Stimulated activated naive B cell treated with anti-CD40 and anti-IgM and Interleukin-4, amounts not matched to agents 10 μg/mL and 1 μg/mL and 100 μg/mL, for 72 hours (primary cell): Measurements from ENCODE around the gene RAB40C.

Experiments
- ATAC-seq, 2 donors: fragments of 150-1000 bp; cut with Tn5 transposase; replicated peaks; 2 replicates each; pipeline ENCODE4 v1.10.0; 2021; ENCODE audit warnings: moderate library complexity in 1 of 2
- DNase-seq: peaks from one replicate; pipeline ENCODE4 v3.0.0; 2021
- H3K27ac Mint-ChIP-seq: one replicate; pipeline ENCODE4 v1.8.0; 2022; ENCODE audit warnings: mild to moderate bottlenecking, mixed read lengths
- H3K27me3 Mint-ChIP-seq, 2 donors: one replicate each; pipeline ENCODE4 v1.8.0; 2022; ENCODE audit warnings: mixed read lengths in 2 of 2
- H3K36me3 Mint-ChIP-seq, 2 donors: one replicate each; pipeline ENCODE4 v1.8.0; 2022; ENCODE audit warnings: mixed read lengths in 2 of 2, mild to moderate bottlenecking in 1 of 2
- H3K4me1 Mint-ChIP-seq, 2 donors: one replicate each; pipeline ENCODE4 v1.8.0; 2022; ENCODE audit warnings: mixed read lengths in 2 of 2, mild to moderate bottlenecking in 1 of 2
- H3K4me3 Mint-ChIP-seq, 2 donors: one replicate each; pipeline ENCODE4 v1.8.0; 2022; ENCODE audit warnings: mild to moderate bottlenecking in 2 of 2, mixed read lengths in 2 of 2, moderate library complexity in 1 of 2
- H3K9me3 Mint-ChIP-seq, 2 donors: one replicate each; pipeline ENCODE4 v1.8.0; 2022; ENCODE audit warnings: mixed read lengths in 2 of 2, mild to moderate bottlenecking in 1 of 2

Gene RAB40C

GRCh38 chr16:629833-630248 is 40.0 kb downstream of the RAB40C start:
- ATAC-seq (no peak), DNase-seq (no peak)
- Mint-ChIP-seq H3K27ac (peak overlapping the region; percentile 67), H3K36me3 (peaks cover 11 to 15% of the 10 kb centered on the region in 2 donors), H3K4me1 (peaks cover 3 to 6% of the 10 kb centered on the region in 2 donors), H3K27me3 (no peaks in the 10 kb centered on the region), H3K4me3 (no peak overlapping the region), H3K9me3 (no peaks in the 10 kb centered on the region)

GRCh38 chr16:630249-630814 is 40.5 kb downstream of the RAB40C start:
- H3K4me1 Mint-ChIP-seq = peaks cover 6 to 10% of the 10 kb centered on the region in 2 donors
- peaks cover 11 to 15% of the 10 kb centered on the region in 2 donors for H3K36me3 Mint-ChIP-seq
- no peak for ATAC-seq
- DNase-seq = no peak
- H3K27ac Mint-ChIP-seq = no peak overlapping the region
- H3K4me3 Mint-ChIP-seq = no peak overlapping the region
- H3K27me3 Mint-ChIP-seq = no peaks in the 10 kb centered on the region
- H3K9me3 Mint-ChIP-seq = no peaks in the 10 kb centered on the region

GRCh38 chr16:630815-631405 is 41.0 kb downstream of the RAB40C start, which contains the start of gene WFIKKN1:
Gene WFIKKN1, plus strand, starts transcription at chr16:630985. Its CDS starts 269 bp downstream, at chr16:631254.
- Mint-ChIP-seq H3K9me3 (no peaks in the 10 kb centered on the region), H3K4me3 (peak within 1 kb of the TSS in 1 of 2 donors; percentile 28), H3K4me1 (peaks cover 6 to 10% of the 10 kb centered on the region in 2 donors), H3K27ac (peak within 1 kb of the TSS; percentile 67), H3K36me3 (peaks cover 11 to 15% of the 10 kb centered on the region in 2 donors), H3K27me3 (no peaks in the 10 kb centered on the region)
- DNase-seq = no peak
- ATAC-seq = no peak

GRCh38 chr16:631808-632358 is 42.0 kb downstream of the RAB40C start:
- Mint-ChIP-seq H3K27ac (peak overlapping the region; percentile 57), H3K4me3 (peak overlapping the region in 1 of 2 donors; percentile 28), H3K4me1 (peaks cover 13 to 18% of the 10 kb centered on the region in 2 donors), H3K9me3 (peaks cover 0 to 2% of the 10 kb centered on the region in 2 donors), H3K36me3 (peaks cover 13% of the 10 kb centered on the region in 2 donors), H3K27me3 (peaks cover 5% of the 10 kb centered on the region in 2 donors)
- no peak for DNase-seq
- no peak for ATAC-seq

GRCh38 chr16:632486-633335 is 42.8 kb downstream of the RAB40C start:
- Mint-ChIP-seq H3K4me1 (peaks cover 15 to 18% of the 10 kb centered on the region in 2 donors), H3K36me3 (peaks cover 7 to 13% of the 10 kb centered on the region in 2 donors), H3K9me3 (peaks cover 0 to 2% of the 10 kb centered on the region in 2 donors), H3K27ac (no peak overlapping the region), H3K4me3 (no peak overlapping the region), H3K27me3 (peaks cover 5 to 6% of the 10 kb centered on the region in 2 donors)
- ATAC-seq (no peak), DNase-seq (no peak)

GRCh38 chr16:633336-634050 is 43.6 kb downstream of the RAB40C start:
- peaks cover 6 to 13% of the 10 kb centered on the region in 2 donors for H3K36me3 Mint-ChIP-seq
- peaks cover 15 to 18% of the 10 kb centered on the region in 2 donors for H3K4me1 Mint-ChIP-seq
- H3K9me3 Mint-ChIP-seq = peaks cover 0 to 2% of the 10 kb centered on the region in 2 donors
- ATAC-seq (no peak), DNase-seq (no peak)
- no peak overlapping the region for H3K4me3 Mint-ChIP-seq
- H3K27ac Mint-ChIP-seq = no peak overlapping the region
- peaks cover 5 to 6% of the 10 kb centered on the region in 2 donors for H3K27me3 Mint-ChIP-seq

GRCh38 chr16:634051-634670 is 44.3 kb downstream of the RAB40C start:
- ATAC-seq (no peak), DNase-seq (no peak)
- Mint-ChIP-seq H3K4me1 (peaks cover 18 to 23% of the 10 kb centered on the region in 2 donors), H3K9me3 (peaks cover 0 to 2% of the 10 kb centered on the region in 2 donors), H3K27me3 (peaks cover 5 to 6% of the 10 kb centered on the region in 2 donors), H3K4me3 (peak overlapping the region; percentile 53 to 61), H3K36me3 (peaks cover 6 to 7% of the 10 kb centered on the region in 2 donors), H3K27ac (no peak overlapping the region)

GRCh38 chr16:634996-635395 is 45.1 kb downstream of the RAB40C start:
- Mint-ChIP-seq H3K9me3 (peaks cover 0 to 2% of the 10 kb centered on the region in 2 donors), H3K27me3 (peaks cover 5 to 6% of the 10 kb centered on the region in 2 donors), H3K4me3 (peak overlapping the region; percentile 78 to 80), H3K4me1 (peaks cover 18 to 24% of the 10 kb centered on the region in 2 donors), H3K36me3 (peaks cover 6 to 7% of the 10 kb centered on the region in 2 donors), H3K27ac (peak overlapping the region; percentile 62)
- ATAC-seq = no peak
- no peak for DNase-seq

GRCh38 chr16:635573-636205 is 45.8 kb downstream of the RAB40C start:
- H3K27ac Mint-ChIP-seq = no peak overlapping the region
- H3K9me3 Mint-ChIP-seq = peaks cover 0 to 2% of the 10 kb centered on the region in 2 donors
- peaks cover 6 to 7% of the 10 kb centered on the region in 2 donors for H3K36me3 Mint-ChIP-seq
- H3K4me3 Mint-ChIP-seq = peak overlapping the region; percentile 93 to 94
- peaks cover 5 to 6% of the 10 kb centered on the region in 2 donors for H3K27me3 Mint-ChIP-seq
- H3K4me1 Mint-ChIP-seq = peaks cover 20 to 29% of the 10 kb centered on the region in 2 donors
- DNase-seq (no peak), ATAC-seq (peak; percentile 3 to 4)

GRCh38 chr16:636206-637080 is 46.6 kb downstream of the RAB40C start, which contains the start of gene METTL26:
Gene METTL26, minus strand, starts transcription at chr16:636305. Its CDS starts 15 bp downstream, at chr16:636290.
- DNase-seq = peak; percentile 88
- H3K4me3 Mint-ChIP-seq = peak within 1 kb of the TSS; percentile 93 to 94
- H3K36me3 Mint-ChIP-seq = peaks cover 6 to 7% of the 10 kb centered on the region in 2 donors
- H3K4me1 Mint-ChIP-seq = peaks cover 20 to 29% of the 10 kb centered on the region in 2 donors
- peaks cover 5 to 6% of the 10 kb centered on the region in 2 donors for H3K27me3 Mint-ChIP-seq
- peak within 1 kb of the TSS; percentile 100 for H3K27ac Mint-ChIP-seq
- peaks cover 0 to 2% of the 10 kb centered on the region in 2 donors for H3K9me3 Mint-ChIP-seq
- peak; percentile 91 to 92 for ATAC-seq

GRCh38 chr16:637081-638018 is 47.5 kb downstream of the RAB40C start:
- Mint-ChIP-seq H3K27me3 (peaks cover 5 to 6% of the 10 kb centered on the region in 2 donors), H3K27ac (peak overlapping the region; percentile 100), H3K36me3 (peaks cover 4 to 7% of the 10 kb centered on the region in 2 donors), H3K4me3 (peak overlapping the region; percentile 93 to 94), H3K4me1 (peaks cover 18 to 30% of the 10 kb centered on the region in 2 donors), H3K9me3 (peaks cover 0 to 2% of the 10 kb centered on the region in 2 donors)
- no peak for DNase-seq
- ATAC-seq = peak in 1 of 2 donors; percentile 64
